Colonic mucosa (tissue), 4 donors: Measurements from ENCODE around the gene ZNF304. TPM values are rescaled to one million over a fixed set of nuclear protein-coding genes. Genes with fewer than 3 reads are reported as not detected.

Source experiments
- DNase-seq: peaks from one replicate; pipeline ENCODE4 v3.0.0-alpha.2; 2020
- H3K27ac ChIP-seq: fragments of 200-600 bp; one replicate; pipeline ENCODE4 v1.8.0; 2021
- H3K27me3 ChIP-seq: fragments of 200-600 bp; one replicate; pipeline ENCODE4 v1.8.0; 2021
- H3K36me3 ChIP-seq: fragments of 200-600 bp; one replicate; pipeline ENCODE4 v1.8.0; 2021
- H3K4me1 ChIP-seq: fragments of 200-600 bp; one replicate; pipeline ENCODE4 v1.8.0; 2021; ENCODE audit warnings: mild to moderate bottlenecking
- H3K4me3 ChIP-seq: fragments of 200-600 bp; one replicate; pipeline ENCODE4 v1.8.0; 2021
- H3K9ac ChIP-seq, 2 donors: one replicate each; pipeline ENCODE4 v1.7.0; 2013; ENCODE audit warnings: control low read depth in 2 of 2, low read depth in 2 of 2, low read length in 2 of 2
- H3K9me3 ChIP-seq: fragments of 200-600 bp; one replicate; pipeline ENCODE4 v1.8.0; 2021
- intact Hi-C: fragments of 100-400 bp; cut with DNase I; formaldehyde crosslinking; loops from one replicate; pipeline ENCODE4 v1.14.1; 2022
- total RNA-seq, 2 donors: library from RNA; stranded (reverse); fragmentation: NEBNext Ultra II Directional in 1 of 2; extraction: Animal tissue kit (Norgen Biotek cat#: 25700) in 1 of 2; gene quantifications; one replicate each; pipeline ENCODE4 v1.2.1, GENCODE V29; 2021
- TF ChIP-seq, protein P1 (sequence below): fragments of 200-600 bp; IDR thresholded peaks from one replicate; pipeline ENCODE4 v1.8.0; 2022; ENCODE audit warnings: antibody characterized with exemption, mild to moderate bottlenecking
- donor health status: healthy.
- donor health status: DM: no; HTN: no; CAD: no.
- donor health status: DM: no; HTN: no; CAD: no.

ZNF304 gene
- total RNA-seq, 2 donors from 2014 or later, result 3.6 TPM

DNA sequence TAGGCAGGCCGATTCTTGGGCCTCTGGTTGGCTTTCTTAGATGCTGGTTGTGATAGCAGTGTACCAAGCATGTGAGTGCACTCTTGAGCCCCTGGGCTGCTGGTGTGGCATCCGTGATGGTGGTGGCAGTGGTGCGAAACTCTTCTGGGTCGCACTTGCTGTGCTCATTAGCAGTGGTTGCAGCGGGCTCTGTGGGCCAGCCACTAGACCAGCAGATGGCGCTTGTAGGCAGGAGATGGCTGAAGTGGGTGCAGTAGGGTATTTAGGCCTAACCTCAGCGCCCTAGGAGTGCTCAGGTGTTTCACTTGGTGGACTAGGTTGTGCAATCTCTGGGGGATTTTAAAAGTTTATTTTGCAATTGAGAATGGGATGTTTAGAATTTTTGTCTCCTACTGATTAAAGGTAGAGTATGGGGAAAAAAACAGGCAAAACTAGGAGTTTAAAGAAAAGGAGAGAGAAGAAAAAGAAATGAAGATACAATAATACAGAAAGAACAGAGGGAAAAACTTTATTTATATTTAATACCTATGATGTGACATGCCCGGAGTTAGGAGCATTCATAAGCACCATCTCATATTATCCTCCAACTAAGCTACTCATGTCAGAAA lies 55.5 kb downstream of the ZNF304 start:
- TF ChIP-seq, protein P1, sequence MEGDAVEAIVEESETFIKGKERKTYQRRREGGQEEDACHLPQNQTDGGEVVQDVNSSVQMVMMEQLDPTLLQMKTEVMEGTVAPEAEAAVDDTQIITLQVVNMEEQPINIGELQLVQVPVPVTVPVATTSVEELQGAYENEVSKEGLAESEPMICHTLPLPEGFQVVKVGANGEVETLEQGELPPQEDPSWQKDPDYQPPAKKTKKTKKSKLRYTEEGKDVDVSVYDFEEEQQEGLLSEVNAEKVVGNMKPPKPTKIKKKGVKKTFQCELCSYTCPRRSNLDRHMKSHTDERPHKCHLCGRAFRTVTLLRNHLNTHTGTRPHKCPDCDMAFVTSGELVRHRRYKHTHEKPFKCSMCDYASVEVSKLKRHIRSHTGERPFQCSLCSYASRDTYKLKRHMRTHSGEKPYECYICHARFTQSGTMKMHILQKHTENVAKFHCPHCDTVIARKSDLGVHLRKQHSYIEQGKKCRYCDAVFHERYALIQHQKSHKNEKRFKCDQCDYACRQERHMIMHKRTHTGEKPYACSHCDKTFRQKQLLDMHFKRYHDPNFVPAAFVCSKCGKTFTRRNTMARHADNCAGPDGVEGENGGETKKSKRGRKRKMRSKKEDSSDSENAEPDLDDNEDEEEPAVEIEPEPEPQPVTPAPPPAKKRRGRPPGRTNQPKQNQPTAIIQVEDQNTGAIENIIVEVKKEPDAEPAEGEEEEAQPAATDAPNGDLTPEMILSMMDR, result no peak
- Histone ChIP-seq H3K27ac (no peak overlapping the region), H3K9me3 (no peaks in the 10 kb centered on the region), H3K36me3 (no peaks in the 10 kb centered on the region), H3K9ac (no peak overlapping the region), H3K4me1 (peaks cover 1% of the 10 kb centered on the region), H3K27me3 (no peaks in the 10 kb centered on the region), H3K4me3 (no peak overlapping the region)
- intact Hi-C loops, result no loop called here
- peak; percentile 67 for DNase-seq

Other genes with a start within 250 kb of the ZNF304 start
- gene USP29, start 231.3 kb upstream of the ZNF304 start, total RNA-seq, result not detected
- gene ZIM3, start 206.1 kb upstream of the ZNF304 start, total RNA-seq, result not detected
- not detected for gene DUXA, start 183.8 kb upstream of the ZNF304 start, total RNA-seq
- 10 to 100 TPM; 23.9 to 26.3 TPM for gene ZNF264, start 159.8 kb upstream of the ZNF304 start, total RNA-seq
- under 1 TPM; 0.30 to 0.69 TPM for gene AURKC, start 120.2 kb upstream of the ZNF304 start, total RNA-seq
- 10 to 100 TPM in 1 of 2 donors, 1 to 10 TPM in 1; 6.2 to 11.4 TPM for gene ZNF805, start 110.6 kb upstream of the ZNF304 start, total RNA-seq
- gene ZNF460, start 70.8 kb upstream of the ZNF304 start, total RNA-seq, result 10 to 100 TPM; 28.5 to 35.1 TPM
- 1 to 10 TPM; 3.2 to 3.7 TPM for gene ZNF543, start 30.8 kb upstream of the ZNF304 start, total RNA-seq
- gene TRAPPC2B, start 12.3 kb downstream of the ZNF304 start, total RNA-seq, result 1 to 10 TPM; 3.8 to 4.6 TPM
- gene ZNF547, start 12.3 kb downstream of the ZNF304 start, total RNA-seq, result 1 to 10 TPM; 1.2 to 2.3 TPM
- 1 to 10 TPM; 6.5 to 7.6 TPM for gene ZNF548, start 38.6 kb downstream of the ZNF304 start, total RNA-seq
- 1 to 10 TPM; 6.2 to 6.9 TPM for gene ZNF17, start 59.9 kb downstream of the ZNF304 start, total RNA-seq
- 1 to 10 TPM; 9.2 to 9.3 TPM for gene ZNF749, start 84.1 kb downstream of the ZNF304 start, total RNA-seq
- under 1 TPM; 0.21 to 0.25 TPM for gene VN1R1, start 105.9 kb downstream of the ZNF304 start, total RNA-seq
- gene ZNF772, start 126.3 kb downstream of the ZNF304 start, total RNA-seq, result 1 to 10 TPM; 3.5 to 5.3 TPM
- 1 to 10 TPM; 3.6 to 4.4 TPM for gene ZNF419, start 136.5 kb downstream of the ZNF304 start, total RNA-seq
- 1 to 10 TPM; 4.7 to 5.3 TPM for gene ZNF773, start 148.7 kb downstream of the ZNF304 start, total RNA-seq
- gene ZNF549, start 176.1 kb downstream of the ZNF304 start, total RNA-seq, result 1 to 10 TPM; 2.6 to 2.8 TPM
- gene ZNF550, start 208.6 kb downstream of the ZNF304 start, total RNA-seq, result 1 to 10 TPM; 4.0 to 5.1 TPM
- gene ZNF416, start 227.6 kb downstream of the ZNF304 start, total RNA-seq, result 1 to 10 TPM; 2.2 to 3.5 TPM
- 1 to 10 TPM; 1.3 to 1.8 TPM for gene ZIK1, start 232.9 kb downstream of the ZNF304 start, total RNA-seq
- gene ZNF530, start 248.6 kb downstream of the ZNF304 start, total RNA-seq, result 1 to 10 TPM; 1.2 to 4.1 TPM